T-helper 17 cell (primary cell): Measurements from ENCODE around the gene CX3CR1. TPM values are rescaled to one million over a fixed set of nuclear protein-coding genes. Genes with fewer than 3 reads are reported as not detected.
"Not testable (repeated sequence)": the region's sequence is repeated elsewhere in the genome, so short reads cannot be mapped to it uniquely, and the experiment has no call there.

Experiments used
- ATAC-seq: fragments of 150-1000 bp; cut with Tn5 transposase; 2 replicates; pipeline ENCODE4 v1.10.0; 2021; ENCODE audit warnings: mild to moderate bottlenecking, moderate library complexity
- DNase-seq, 3 donors: peaks; one replicate each; pipeline versions ENCODE4 v3.0.0 to v3.0.0-alpha.2; 2020 to 2021
- H3K9me3 ChIP-seq: one replicate; pipeline ENCODE4 v1.7.0; 2013; ENCODE audit warnings: low read length, mild to moderate bottlenecking; ENCODE audit not compliant: control insufficient read depth, poor library complexity, severe bottlenecking
- H3K27ac Mint-ChIP-seq: one replicate; pipeline ENCODE4 v1.8.0; 2022; ENCODE audit warnings: mild to moderate bottlenecking, moderate library complexity, mixed read lengths
- H3K27me3 Mint-ChIP-seq: one replicate; pipeline ENCODE4 v1.8.0; 2022; ENCODE audit warnings: mixed read lengths
- H3K36me3 Mint-ChIP-seq: one replicate; pipeline ENCODE4 v1.8.0; 2022; ENCODE audit warnings: low read depth, mixed read lengths
- H3K4me1 Mint-ChIP-seq: one replicate; pipeline ENCODE4 v1.8.0; 2022; ENCODE audit warnings: mild to moderate bottlenecking, mixed read lengths
- H3K4me3 Mint-ChIP-seq: one replicate; pipeline ENCODE4 v1.8.0; 2022; ENCODE audit warnings: mild to moderate bottlenecking, moderate library complexity, mixed read lengths
- total RNA-seq, 4 donors: library from RNA in 2 of 4; stranded (reverse) in 2 of 4; gene quantifications; one replicate each; pipeline ENCODE4 v1.2.3 and lab custom pipeline; 2022 to 2026

CX3CR1 gene, protein sequence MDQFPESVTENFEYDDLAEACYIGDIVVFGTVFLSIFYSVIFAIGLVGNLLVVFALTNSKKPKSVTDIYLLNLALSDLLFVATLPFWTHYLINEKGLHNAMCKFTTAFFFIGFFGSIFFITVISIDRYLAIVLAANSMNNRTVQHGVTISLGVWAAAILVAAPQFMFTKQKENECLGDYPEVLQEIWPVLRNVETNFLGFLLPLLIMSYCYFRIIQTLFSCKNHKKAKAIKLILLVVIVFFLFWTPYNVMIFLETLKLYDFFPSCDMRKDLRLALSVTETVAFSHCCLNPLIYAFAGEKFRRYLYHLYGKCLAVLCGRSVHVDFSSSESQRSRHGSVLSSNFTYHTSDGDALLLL
- total RNA-seq (1 to 10 TPM in 1 of 2 donors, under 1 TPM in 1; 0.65 to 3.1 TPM), total RNA-seq (lab: John Stamatoyannopoulos, UW) (0.12 to 0.60 reads per million in 2 donors)

DNA sequence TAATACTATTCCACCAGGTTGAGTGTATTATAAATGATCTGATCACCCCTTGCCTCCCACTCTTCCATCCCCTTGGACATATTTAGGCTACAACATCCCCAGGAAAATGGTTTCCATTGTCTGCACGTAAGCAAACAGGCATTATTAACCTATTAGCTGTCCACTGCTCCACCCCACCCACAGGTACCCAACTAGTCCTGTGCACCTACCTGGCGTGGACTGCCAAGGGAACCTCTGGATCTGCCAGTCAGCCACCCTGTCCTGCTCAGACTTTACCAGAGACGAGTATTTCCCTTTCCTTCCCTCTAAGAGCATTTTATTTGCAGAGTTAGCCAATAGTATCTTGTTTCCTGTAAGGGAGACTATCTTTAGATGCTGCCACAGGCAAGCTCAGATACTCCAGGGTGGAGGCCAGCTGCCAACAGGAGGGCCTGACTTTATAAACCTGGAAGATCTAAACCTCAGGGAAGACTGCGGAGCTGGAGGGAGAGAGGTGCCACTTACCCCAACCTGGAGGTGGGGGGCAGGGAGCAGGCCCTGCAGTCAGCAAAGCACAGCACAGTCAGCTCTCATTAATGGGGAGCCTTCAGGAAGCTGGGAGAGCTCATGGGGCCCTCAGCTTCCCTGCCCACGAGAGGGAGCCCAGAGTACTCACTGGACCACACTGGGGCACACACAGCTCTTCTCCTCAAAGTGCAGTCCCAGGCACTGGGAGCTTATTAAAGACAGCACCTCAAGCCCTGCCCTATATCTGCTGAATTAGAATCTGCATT is at the start of gene CX3CR1:
CX3CR1 (minus strand) TSS at position 292 of the 773 bp plus-strand sequence. CDS start 13,527 bp downstream, outside the sequence.
- no peak for DNase-seq
- no peaks in the 10 kb centered on the region for H3K9me3 ChIP-seq
- peak within 1 kb of the TSS; percentile 67 for H3K4me3 Mint-ChIP-seq
- peak within 1 kb of the TSS; percentile 81 for H3K27ac Mint-ChIP-seq
- H3K4me1 Mint-ChIP-seq, result peaks cover 36% of the 10 kb centered on the region
- no peaks in the 10 kb centered on the region for H3K36me3 Mint-ChIP-seq
- peaks cover 13% of the 10 kb centered on the region for H3K27me3 Mint-ChIP-seq
- ATAC-seq, result no peak

DNA sequence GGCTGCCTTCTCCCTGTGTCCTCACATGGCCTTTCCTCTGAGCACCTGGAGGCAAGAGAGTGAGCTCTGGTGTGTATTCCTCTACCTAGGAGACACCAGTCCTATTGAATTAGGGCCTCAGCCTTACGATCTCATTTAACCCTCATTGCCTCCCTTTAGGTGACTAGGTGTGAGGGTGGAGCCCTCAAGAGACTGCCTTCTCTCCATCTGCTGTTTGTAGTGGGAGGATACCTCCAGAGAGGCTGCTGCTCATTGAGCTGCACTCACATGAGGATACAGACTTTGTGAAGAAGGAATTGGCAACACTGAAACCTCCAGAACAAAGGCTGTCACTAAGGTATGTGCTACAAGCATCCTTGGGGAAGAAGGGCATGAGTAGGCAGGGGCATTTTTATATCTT is 49.7 kb upstream of the CX3CR1 start, which contains the start of gene CCR8:
CCR8 (plus strand) TSS at position 217 of the 400 bp plus-strand sequence. CDS start 2,623 bp downstream, outside the sequence.
- Mint-ChIP-seq H3K27me3 (no peaks in the 10 kb centered on the region), H3K4me3 (peak within 1 kb of the TSS; percentile 33), H3K4me1 (peaks cover 15% of the 10 kb centered on the region), H3K36me3 (peaks cover 5% of the 10 kb centered on the region), H3K27ac (peak within 1 kb of the TSS; percentile 90)
- H3K9me3 ChIP-seq, result no peaks in the 10 kb centered on the region
- DNase-seq, result no peak
- ATAC-seq, result no peak

DNA sequence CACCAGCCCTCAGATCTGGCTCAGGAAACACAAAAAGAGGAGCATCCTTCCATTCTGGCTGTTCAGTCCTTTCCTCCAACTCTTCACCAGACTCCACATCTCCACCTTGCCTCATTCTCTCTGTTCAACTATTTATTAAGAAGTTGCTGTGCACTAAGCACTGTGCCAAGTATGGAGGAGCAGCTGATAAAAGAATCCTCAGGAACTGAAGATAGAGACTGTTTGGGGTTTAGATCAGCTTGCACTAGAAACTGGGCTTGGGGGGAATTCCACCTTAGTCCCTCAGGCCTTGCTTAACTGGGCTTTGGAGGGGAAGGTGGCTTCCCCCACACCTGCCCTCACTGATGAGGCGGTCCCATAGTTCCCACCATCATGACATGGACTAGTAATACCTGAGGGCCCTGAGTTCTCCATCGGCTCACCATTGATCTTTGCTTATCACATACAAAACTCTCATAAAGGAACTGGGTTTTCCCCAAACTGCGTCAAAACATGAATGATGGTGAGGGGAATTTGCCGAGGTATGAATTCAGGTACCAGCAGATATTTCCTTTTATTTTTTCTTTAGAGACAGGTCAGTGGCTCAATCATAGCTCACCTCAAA is 48.0 kb upstream of the CX3CR1 start:
- Mint-ChIP-seq H3K4me1 (peaks cover 17% of the 10 kb centered on the region), H3K4me3 (peak overlapping the region; percentile 34), H3K27ac (peak overlapping the region; percentile 90), H3K27me3 (no peaks in the 10 kb centered on the region), H3K36me3 (peaks cover 5% of the 10 kb centered on the region)
- peak; percentile 93 for ATAC-seq
- peak in 2 of 3 donors; percentile 8 to 22 for DNase-seq
- H3K9me3 ChIP-seq, result no peaks in the 10 kb centered on the region

DNA sequence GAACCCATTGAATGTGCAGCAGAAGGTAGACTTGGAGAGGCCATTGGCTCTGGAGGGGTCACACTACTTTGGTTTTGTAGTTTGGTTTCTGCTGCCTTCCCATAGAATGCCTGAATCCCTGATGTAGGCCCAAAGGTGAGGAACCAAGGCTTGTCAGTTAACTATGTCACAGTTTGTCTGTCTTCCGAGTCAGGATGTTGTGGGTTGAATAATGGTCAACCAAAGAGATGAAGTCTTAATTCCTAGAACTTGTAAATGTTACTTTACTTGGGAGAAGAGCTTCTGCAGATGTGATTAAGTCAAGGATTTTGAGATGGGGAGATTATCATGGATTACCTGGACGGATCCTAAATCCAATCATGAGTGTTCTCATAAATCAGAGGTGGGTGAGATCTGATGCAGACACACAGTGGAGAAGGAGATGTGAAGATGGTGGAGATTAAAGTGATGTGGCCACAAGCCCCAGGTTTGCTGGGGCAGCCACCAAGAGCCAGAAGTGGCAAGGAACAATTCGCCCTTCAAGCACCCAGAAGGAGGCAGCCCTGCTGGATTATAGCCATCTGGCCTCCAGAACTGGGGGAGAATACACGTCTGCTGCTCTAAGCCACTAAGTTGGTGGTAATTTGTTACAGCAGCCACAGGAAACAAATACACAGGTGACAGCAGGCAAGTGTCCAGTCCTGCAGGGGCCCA is 47.4 kb upstream of the CX3CR1 start:
- DNase-seq (no peak), ATAC-seq (no peak)
- H3K27me3 Mint-ChIP-seq, result no peaks in the 10 kb centered on the region
- no peaks in the 10 kb centered on the region for H3K9me3 ChIP-seq
- H3K27ac Mint-ChIP-seq, result peak overlapping the region; percentile 90
- H3K36me3 Mint-ChIP-seq, result peaks cover 5% of the 10 kb centered on the region
- peak overlapping the region; percentile 34 for H3K4me3 Mint-ChIP-seq
- peaks cover 17% of the 10 kb centered on the region for H3K4me1 Mint-ChIP-seq

DNA sequence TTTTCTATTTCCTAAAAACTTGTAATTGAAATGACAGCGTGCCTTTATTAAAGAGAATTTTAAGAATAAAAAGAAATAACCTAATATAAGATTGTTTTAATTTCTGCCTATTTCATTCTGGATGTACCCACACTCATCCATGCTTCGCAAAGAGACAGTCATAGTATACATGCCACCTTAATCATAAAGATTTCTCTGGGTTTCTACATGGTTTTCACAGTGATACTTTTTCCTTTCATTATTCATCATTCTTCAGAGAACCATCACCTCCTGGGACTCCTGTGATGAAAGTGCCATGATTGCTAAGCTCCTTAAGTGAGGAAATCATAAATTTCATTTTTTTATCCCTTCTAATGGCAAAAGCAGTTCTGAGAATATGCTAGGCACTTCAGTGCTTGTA is 45.4 kb upstream of the CX3CR1 start:
- ATAC-seq, result no peak
- Mint-ChIP-seq H3K4me1 (peaks cover 17% of the 10 kb centered on the region), H3K27me3 (no peaks in the 10 kb centered on the region), H3K36me3 (peaks cover 7% of the 10 kb centered on the region), H3K4me3 (no peak overlapping the region), H3K27ac (no peak overlapping the region)
- H3K9me3 ChIP-seq, result no peaks in the 10 kb centered on the region
- no peak for DNase-seq

DNA sequence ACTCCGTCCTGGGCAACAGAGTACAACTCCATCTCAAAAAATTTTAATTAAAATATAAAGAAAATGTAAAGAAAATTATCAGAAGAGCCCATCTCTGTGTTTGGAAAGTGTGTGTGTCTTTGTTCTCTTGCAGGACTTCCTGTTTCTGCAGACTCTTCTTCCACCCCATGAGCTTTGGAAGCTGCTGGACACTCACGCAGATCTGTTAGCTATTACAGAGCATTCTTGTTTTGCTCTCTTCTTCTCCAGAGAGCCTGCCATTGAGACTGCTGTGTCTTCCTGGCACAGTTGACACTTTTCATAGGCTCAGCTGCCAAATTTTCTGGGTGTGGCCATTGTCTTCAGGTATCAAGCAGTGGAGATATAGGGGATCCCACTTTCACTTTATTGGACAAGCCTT is 43.7 kb upstream of the CX3CR1 start:
- no peak overlapping the region for H3K4me3 Mint-ChIP-seq
- peaks cover 7% of the 10 kb centered on the region for H3K36me3 Mint-ChIP-seq
- peaks cover 14% of the 10 kb centered on the region for H3K4me1 Mint-ChIP-seq
- no peak overlapping the region for H3K27ac Mint-ChIP-seq
- ATAC-seq (no peak), DNase-seq (no peak)
- no peaks in the 10 kb centered on the region for H3K27me3 Mint-ChIP-seq
- no peaks in the 10 kb centered on the region for H3K9me3 ChIP-seq

DNA sequence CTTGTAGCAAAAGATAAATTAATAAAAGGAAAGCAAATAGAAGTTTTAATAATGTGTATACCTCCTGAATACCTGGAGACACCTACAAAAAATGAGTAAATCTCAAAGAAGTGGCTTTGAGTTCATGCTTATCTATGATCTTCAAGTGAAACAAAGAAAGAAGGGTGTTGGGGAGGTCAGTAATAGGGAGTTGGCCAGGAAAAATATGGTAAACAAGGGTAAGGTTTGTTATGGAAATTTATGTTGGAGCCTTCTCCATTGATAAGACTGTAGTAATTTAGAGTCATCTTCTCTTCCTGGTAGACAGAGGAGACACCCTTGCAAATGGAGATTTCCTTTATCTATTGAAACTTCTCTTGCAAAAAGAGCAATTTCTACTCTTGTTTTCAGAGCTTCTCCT is 43.1 kb upstream of the CX3CR1 start:
- H3K27me3 Mint-ChIP-seq, result no peaks in the 10 kb centered on the region
- no peak overlapping the region for H3K27ac Mint-ChIP-seq
- H3K36me3 Mint-ChIP-seq, result peaks cover 5% of the 10 kb centered on the region
- ATAC-seq (no peak), DNase-seq (no peak)
- H3K4me1 Mint-ChIP-seq, result peaks cover 12% of the 10 kb centered on the region
- no peak overlapping the region for H3K4me3 Mint-ChIP-seq
- no peaks in the 10 kb centered on the region for H3K9me3 ChIP-seq

DNA sequence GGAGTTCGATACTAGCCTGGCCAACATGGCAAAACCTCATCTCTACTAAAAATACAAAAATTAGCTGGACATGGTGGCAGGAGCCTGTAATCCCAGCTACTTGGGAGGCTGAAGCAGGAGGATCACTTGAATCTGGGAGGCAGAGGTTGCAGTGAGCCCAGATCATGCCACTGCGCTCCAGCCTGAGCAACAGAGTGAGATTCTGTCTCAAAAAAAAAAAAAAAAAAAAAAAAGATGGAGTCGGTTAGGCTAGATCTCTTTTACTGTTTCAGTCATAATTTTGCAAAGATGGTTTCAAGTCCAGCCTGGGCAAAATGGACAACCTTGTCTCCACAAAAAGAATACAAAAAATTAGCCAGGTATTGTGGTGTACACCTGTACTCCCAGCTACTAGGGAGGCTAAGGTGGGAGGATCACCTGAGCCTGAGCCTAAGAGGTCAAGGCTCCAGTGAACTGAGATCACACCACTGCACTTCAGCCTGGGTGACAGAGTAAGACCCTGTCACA is 42.4 kb upstream of the CX3CR1 start:
- H3K4me1 Mint-ChIP-seq, H3K36me3 Mint-ChIP-seq: not testable (repeated sequence)

DNA sequence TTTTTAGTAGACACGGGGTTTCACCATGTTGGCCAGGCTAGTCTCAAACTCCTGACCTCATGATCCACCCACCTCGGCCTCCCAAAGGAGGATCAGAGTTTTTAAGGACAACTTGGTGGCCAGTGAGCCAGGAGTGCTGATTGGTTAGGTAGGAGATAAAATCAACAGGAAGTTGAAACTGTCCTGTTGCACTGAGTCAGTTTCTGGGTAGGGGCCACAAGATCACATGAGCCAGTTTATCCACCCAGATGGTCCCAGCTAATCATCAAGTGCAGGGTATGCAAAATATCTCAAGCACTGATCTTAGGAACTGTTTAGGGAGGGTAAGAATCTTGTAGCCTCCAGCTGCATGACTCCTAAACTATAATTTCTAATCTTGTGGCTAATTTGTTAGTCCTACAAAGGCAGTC is 41.7 kb upstream of the CX3CR1 start:
- not testable (repeated sequence) for H3K27ac Mint-ChIP-seq, H3K4me3 Mint-ChIP-seq, H3K4me1 Mint-ChIP-seq

More for the DNA sequence above, 42.4 kb upstream of the CX3CR1 start:
- not testable (repeated sequence) for H3K9me3 ChIP-seq, H3K4me3 Mint-ChIP-seq, H3K27ac Mint-ChIP-seq, DNase-seq, ATAC-seq, H3K27me3 Mint-ChIP-seq

DNA sequence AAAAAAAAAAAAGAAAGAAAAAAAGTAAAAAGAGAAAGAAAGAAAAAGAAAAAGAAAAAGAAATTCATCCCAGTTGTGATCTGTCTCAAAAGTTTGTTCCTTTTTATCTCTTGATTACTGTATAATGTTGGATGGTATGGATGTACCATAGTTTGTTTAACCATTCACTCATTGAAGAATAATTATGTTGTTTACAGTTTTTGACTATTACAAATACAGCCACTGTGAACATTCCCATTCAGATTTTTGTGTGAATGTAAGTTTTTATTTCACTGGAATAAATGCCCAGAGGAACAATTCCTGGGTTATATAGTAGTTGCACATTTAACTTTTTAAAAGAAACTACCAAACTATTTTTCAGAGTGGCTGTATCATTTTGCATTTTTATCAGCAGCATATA is 39.4 kb upstream of the CX3CR1 start:
- no peak for DNase-seq
- ATAC-seq, result no peak
- H3K36me3 Mint-ChIP-seq, result peaks cover 3% of the 10 kb centered on the region

More for the DNA sequence above, 41.7 kb upstream of the CX3CR1 start:
- ATAC-seq, H3K27me3 Mint-ChIP-seq, H3K9me3 ChIP-seq, DNase-seq, H3K36me3 Mint-ChIP-seq: not testable (repeated sequence)

DNA sequence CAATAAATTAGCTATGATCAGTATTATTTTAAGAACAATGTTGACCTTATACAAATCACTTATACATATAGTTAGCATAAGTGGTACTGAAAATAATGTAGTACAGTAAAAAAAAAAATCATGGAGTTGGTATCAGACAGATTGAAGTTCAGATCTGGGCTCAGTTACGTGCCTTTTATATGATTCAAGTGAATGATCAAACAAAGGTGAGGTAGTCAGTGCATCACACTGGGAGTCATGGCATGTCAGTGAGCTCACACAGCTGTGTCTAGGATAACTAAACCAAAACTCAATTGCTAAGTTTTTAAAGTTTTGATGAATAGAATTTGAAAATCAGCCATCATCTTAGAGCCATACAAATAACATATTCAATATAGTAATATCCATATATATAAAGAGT is 38.5 kb upstream of the CX3CR1 start:
- no peak for DNase-seq
- H3K9me3 ChIP-seq, result no peaks in the 10 kb centered on the region
- no peak for ATAC-seq
- Mint-ChIP-seq H3K4me1 (no peaks in the 10 kb centered on the region), H3K27me3 (no peaks in the 10 kb centered on the region), H3K4me3 (no peak overlapping the region), H3K36me3 (peaks cover 3% of the 10 kb centered on the region), H3K27ac (no peak overlapping the region)

More for the DNA sequence above, 39.4 kb upstream of the CX3CR1 start:
- Mint-ChIP-seq H3K27me3 (no peaks in the 10 kb centered on the region), H3K27ac (no peak overlapping the region), H3K4me3 (no peak overlapping the region), H3K4me1 (peaks cover 2% of the 10 kb centered on the region)
- no peaks in the 10 kb centered on the region for H3K9me3 ChIP-seq

DNA sequence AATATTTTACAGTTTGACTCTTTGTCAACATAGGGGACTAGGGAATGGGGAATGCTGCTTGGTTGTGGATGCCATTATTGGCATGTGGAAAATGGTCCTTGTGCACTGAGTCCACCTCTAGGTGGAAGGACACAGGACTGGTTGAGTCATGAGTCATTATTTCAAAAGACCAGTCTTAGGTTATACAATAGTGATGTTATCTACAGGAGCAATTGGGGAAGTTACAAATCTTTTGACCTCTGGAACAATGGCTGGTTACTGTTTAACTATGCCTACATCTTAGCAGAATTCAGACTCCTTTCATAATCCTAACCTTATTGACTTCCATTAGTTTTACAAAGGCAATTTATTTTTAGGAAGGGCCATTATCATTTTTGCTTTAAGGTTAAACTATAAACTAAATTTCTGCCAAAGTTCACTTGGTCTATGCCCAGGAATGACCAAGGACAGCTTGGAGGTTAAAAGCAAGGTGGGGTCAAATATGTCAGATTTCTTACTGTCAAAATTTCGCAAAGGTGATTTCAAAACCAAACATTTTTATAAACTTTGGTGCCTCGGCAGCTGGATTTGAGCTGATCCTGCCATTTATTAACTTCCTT is 37.8 kb upstream of the CX3CR1 start:
- no peak for ATAC-seq
- no peaks in the 10 kb centered on the region for H3K27me3 Mint-ChIP-seq
- no peak for DNase-seq
- H3K36me3 Mint-ChIP-seq, result peaks cover 3% of the 10 kb centered on the region
- H3K4me3 Mint-ChIP-seq, result no peak overlapping the region
- no peaks in the 10 kb centered on the region for H3K4me1 Mint-ChIP-seq
- H3K9me3 ChIP-seq, result no peaks in the 10 kb centered on the region
- H3K27ac Mint-ChIP-seq, result no peak overlapping the region
